ENCODE measurements around the gene ZPLD1. TPM values are rescaled to one million over a fixed set of nuclear protein-coding genes. Genes with fewer than 3 reads are reported as not detected.

The ZPLD1 gene
- total and polyA plus RNA-seq, 5 donors: 0.17 TPM; not detected in 4

DNA sequence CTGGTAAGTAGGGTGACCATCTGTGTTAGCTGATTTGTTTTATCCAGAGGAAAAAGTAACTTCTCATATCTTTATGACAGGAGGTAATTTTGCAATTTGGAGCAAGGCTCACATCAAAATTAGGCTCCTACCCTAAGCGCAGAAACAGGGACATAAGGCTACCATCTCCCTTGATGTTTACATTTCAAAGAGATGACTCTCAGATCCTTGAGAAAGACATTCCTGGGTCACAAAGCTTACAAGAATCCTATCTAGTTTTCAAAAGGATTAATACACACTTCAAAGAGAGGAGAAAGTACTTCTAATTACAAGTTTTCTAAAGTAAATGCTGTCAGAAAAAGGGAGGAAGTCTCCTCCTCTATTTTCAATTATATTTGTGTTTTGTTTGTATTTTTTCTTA is 7.0 kb downstream of the ZPLD1 start:
- 64% methylated on average over 1 of the region's 1 CpG for WGBS
- Histone ChIP-seq H3K27ac (ENCODE audit: low read length) (no peak overlapping the region), H3K4me1 (ENCODE audit: control insufficient read depth, insufficient read depth, low read length) (no peaks in the 10 kb centered on the region), H3K4me3 (ENCODE audit: low read length) (no peak overlapping the region), H3K27me3 (ENCODE audit: control insufficient read depth, insufficient read depth) (no peaks in the 10 kb centered on the region), H3K9me3 (ENCODE audit: control insufficient read depth, low read length) (no peaks in the 10 kb centered on the region)
- no peak for DNase-seq
- intact Hi-C loops (cut with DNase I): no loop called here
- no peak for ATAC-seq

DNA sequence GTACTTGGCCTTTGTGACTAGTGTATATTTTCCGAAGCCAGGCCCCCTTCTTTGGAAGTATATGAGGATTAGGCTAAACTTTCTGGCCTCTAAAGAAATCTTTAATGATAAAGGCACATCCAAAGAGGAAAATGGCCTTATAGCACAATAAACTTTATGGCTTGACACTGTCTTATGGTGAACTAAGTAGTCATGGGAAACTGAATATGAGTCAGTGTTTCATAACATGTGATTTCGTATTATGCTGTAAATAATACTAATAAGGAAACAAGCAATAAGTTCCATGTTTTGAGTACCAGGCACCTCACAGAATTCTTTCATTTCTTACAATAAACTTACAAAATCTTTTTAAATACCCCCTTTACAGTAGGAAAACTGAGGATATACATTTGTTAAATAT is 8.2 kb downstream of the ZPLD1 start:
- intact Hi-C loops (cut with DNase I): no loop called here
- DNase-seq: no peak
- 85% methylated on average over 2 of the region's 2 CpGs for WGBS
- ATAC-seq: no peak
- no peaks in the 10 kb centered on the region for H3K4me1 ChIP-seq (ENCODE audit: control insufficient read depth, insufficient read depth, low read length)
- H3K9me3 ChIP-seq (ENCODE audit: control insufficient read depth, low read length): no peaks in the 10 kb centered on the region
- no peak overlapping the region for H3K4me3 ChIP-seq (ENCODE audit: low read length)
- H3K27ac ChIP-seq (ENCODE audit: low read length): no peak overlapping the region
- no peaks in the 10 kb centered on the region for H3K27me3 ChIP-seq (ENCODE audit: control insufficient read depth, insufficient read depth)

DNA sequence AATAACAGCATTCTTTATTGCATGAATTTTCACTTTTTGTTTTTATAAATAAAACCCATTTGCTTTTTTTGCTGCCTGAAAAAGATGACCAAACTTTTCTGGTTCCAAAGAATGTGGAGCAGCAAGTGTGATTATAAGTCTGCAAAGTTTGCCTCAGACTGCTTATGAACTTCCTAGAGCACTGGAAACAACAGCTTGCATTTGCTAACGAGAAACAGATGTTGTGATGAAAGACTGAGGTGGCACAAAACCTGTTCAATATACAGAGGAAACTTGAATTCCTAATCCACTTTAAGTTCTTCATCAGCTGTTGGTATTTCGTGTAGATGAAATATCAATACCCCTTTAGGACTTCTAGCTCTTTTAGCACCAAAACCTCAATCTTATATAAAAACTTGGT is 9.3 kb downstream of the ZPLD1 start:
- H3K4me3 ChIP-seq (ENCODE audit: low read length): no peak overlapping the region
- no peak overlapping the region for H3K27ac ChIP-seq (ENCODE audit: low read length)
- H3K4me1 ChIP-seq (ENCODE audit: control insufficient read depth, insufficient read depth, low read length): no peaks in the 10 kb centered on the region
- ATAC-seq (no peak), DNase-seq (no peak)
- no peaks in the 10 kb centered on the region for H3K9me3 ChIP-seq (ENCODE audit: control insufficient read depth, low read length)
- intact Hi-C loops (cut with DNase I): no loop called here
- 35% methylated on average over 2 of the region's 2 CpGs for WGBS
- H3K27me3 ChIP-seq (ENCODE audit: control insufficient read depth, insufficient read depth): no peaks in the 10 kb centered on the region

DNA sequence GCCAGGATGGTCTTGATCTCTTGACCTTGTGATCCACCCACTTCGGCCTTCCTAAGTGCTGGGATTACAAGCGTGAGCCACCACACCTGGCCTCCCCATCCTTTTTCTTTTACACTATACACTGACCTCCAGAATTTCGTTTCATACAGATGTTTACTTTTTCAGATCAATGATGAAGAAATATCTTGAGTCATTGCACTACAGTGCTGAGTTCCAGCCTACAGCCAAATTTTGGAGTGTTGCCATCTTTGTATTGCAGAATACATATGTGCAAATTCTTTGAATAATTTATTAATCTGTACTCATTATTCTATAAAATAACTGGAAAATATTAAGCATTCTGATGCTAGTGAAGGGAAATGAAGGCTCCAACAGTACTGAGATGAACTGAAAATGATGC is 12.5 kb downstream of the ZPLD1 start:
- Histone ChIP-seq H3K4me3 (ENCODE audit: low read length) (no peak overlapping the region), H3K9me3 (ENCODE audit: control insufficient read depth, low read length) (no peaks in the 10 kb centered on the region), H3K27me3 (ENCODE audit: control insufficient read depth, insufficient read depth) (no peaks in the 10 kb centered on the region), H3K27ac (ENCODE audit: low read length) (no peak overlapping the region), H3K4me1 (ENCODE audit: control insufficient read depth, insufficient read depth, low read length) (no peaks in the 10 kb centered on the region)
- no peak for DNase-seq
- 79% methylated on average over 3 of the region's 3 CpGs for WGBS
- intact Hi-C loops (cut with DNase I): no loop called here
- no peak for ATAC-seq

DNA sequence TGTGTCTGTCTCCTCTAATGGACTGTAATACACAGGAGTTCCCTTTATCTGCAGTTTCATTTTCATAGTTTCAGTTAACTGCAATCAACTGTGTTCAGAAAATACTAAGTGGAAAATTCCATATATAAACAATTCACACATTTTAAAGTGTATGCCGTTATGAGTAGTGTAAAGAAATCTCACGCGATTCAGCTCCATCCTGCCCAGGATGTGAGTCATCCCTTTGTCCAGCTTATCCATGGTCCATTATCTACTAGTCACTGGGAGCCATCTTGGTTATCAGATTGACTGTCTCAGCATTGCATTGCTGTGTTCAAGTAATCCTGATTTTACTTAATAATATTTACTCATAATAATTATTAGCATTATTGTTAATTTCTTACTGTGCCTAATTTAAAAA is 14.5 kb downstream of the ZPLD1 start:
- ATAC-seq: no peak

DNA sequence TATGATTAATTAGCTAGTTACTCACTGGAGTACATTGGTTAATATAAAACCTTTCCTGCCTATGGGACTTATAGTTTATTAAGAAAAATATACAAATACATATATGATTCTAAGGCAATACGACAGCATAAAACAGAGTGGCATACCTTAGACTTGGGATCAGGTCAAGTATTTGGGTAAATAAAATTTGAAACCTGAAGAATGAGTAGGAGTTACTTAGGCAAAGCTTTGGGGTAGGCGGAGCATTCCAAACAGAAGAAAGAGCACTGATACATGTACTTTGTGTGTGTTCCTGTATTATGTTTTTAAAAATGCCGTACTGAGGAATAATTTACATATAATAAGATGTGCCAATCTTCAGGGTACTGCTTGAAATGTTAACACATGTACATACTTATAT is 15.1 kb downstream of the ZPLD1 start:
- no peaks in the 10 kb centered on the region for H3K27me3 ChIP-seq (ENCODE audit: control insufficient read depth, insufficient read depth)
- H3K4me1 ChIP-seq (ENCODE audit: control insufficient read depth, insufficient read depth, low read length): no peaks in the 10 kb centered on the region
- no peak overlapping the region for H3K4me3 ChIP-seq (ENCODE audit: low read length)
- intact Hi-C loops (cut with DNase I): no loop called here
- WGBS: 92% methylated on average over 3 of the region's 3 CpGs
- H3K27ac ChIP-seq (ENCODE audit: low read length): no peak overlapping the region
- ATAC-seq: no peak
- no peak for DNase-seq
- no peaks in the 10 kb centered on the region for H3K9me3 ChIP-seq (ENCODE audit: control insufficient read depth, low read length)

More for the DNA sequence above, 14.5 kb downstream of the ZPLD1 start:
- H3K9me3 ChIP-seq (ENCODE audit: control insufficient read depth, low read length): no peaks in the 10 kb centered on the region
- intact Hi-C loops (cut with DNase I): no loop called here
- no peaks in the 10 kb centered on the region for H3K27me3 ChIP-seq (ENCODE audit: control insufficient read depth, insufficient read depth)
- no peaks in the 10 kb centered on the region for H3K4me1 ChIP-seq (ENCODE audit: control insufficient read depth, insufficient read depth, low read length)
- DNase-seq: no peak
- H3K27ac ChIP-seq (ENCODE audit: low read length): no peak overlapping the region
- H3K4me3 ChIP-seq (ENCODE audit: low read length): no peak overlapping the region
- WGBS: 56% methylated on average over 3 of the region's 3 CpGs

DNA sequence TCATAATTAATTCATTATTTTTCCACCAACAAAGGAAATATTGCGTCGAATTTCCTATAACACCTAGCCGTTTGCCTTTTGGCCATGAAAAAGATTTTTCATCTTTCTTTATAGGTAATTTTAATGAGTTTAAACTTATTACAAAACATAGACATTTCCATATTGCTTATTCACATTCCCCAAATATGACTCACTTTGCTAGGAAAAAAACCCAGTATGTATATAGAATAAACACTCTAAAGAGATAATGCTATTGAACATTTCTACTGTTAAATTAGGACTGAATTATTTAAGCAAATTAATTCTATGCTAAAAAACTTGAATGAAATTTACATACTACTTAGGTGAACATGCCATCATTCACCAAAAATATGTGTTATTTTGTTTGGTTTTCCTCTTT is 16.2 kb downstream of the ZPLD1 start:
- 94% methylated on average over 3 of the region's 3 CpGs for WGBS

DNA sequence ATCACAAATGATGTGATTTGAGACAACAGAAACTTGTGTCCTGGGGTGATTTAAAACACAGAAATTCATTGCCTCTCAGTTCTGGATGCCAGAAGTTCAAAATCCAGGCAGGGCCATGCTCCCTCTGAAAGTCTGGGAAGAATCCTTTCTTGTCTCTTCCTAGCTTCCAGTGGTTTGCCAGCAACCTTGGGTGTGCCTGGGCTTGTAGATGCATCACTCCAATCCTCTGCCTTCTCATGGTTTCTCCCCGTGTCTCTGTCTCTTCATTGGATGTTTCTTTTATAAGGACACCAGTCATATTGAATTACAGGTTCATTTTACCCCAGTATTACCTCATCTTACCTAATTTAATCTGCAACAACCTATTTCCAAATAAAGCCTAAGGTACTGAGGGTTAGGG is 16.7 kb downstream of the ZPLD1 start:
- no peak overlapping the region for H3K4me3 ChIP-seq (ENCODE audit: low read length)
- no peak overlapping the region for H3K27ac ChIP-seq (ENCODE audit: low read length)
- ATAC-seq (no peak), DNase-seq (no peak)
- no peaks in the 10 kb centered on the region for H3K4me1 ChIP-seq (ENCODE audit: control insufficient read depth, insufficient read depth, low read length)
- H3K9me3 ChIP-seq (ENCODE audit: control insufficient read depth, low read length): no peaks in the 10 kb centered on the region
- no peaks in the 10 kb centered on the region for H3K27me3 ChIP-seq (ENCODE audit: control insufficient read depth, insufficient read depth)
- intact Hi-C loops (cut with DNase I): no loop called here
- 78% methylated on average over 1 of the region's 1 CpG for WGBS

More for the DNA sequence above, 16.2 kb downstream of the ZPLD1 start:
- no peaks in the 10 kb centered on the region for H3K27me3 ChIP-seq (ENCODE audit: control insufficient read depth, insufficient read depth)
- H3K4me1 ChIP-seq (ENCODE audit: control insufficient read depth, insufficient read depth, low read length): no peaks in the 10 kb centered on the region
- intact Hi-C loops (cut with DNase I): no loop called here
- H3K27ac ChIP-seq (ENCODE audit: low read length): no peak overlapping the region
- no peaks in the 10 kb centered on the region for H3K9me3 ChIP-seq (ENCODE audit: control insufficient read depth, low read length)
- no peak for DNase-seq
- H3K4me3 ChIP-seq (ENCODE audit: low read length): no peak overlapping the region
- ATAC-seq: no peak

DNA sequence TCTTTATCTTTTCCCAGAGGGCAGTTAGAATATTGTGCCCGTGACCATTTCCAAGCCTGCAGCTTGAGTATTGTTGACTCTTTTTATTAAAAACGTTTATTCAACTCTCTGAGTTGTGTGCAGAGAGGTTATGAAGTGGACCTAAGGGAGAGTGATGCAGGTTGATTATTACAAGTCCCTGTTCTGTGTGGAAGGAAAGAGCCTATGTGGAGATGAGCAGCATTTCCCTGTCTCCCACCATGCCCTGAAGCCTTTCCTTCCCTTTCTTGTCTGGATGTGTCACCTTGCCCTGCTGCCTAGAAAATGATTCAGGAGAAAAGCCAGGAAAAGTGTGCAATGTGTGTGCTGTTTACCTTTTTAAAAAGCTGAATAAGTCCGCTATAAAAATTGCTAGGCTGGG is 19.4 kb downstream of the ZPLD1 start:
- ATAC-seq (no peak), DNase-seq (no peak)
- H3K4me1 ChIP-seq (ENCODE audit: control insufficient read depth, insufficient read depth, low read length): no peaks in the 10 kb centered on the region
- no peaks in the 10 kb centered on the region for H3K9me3 ChIP-seq (ENCODE audit: control insufficient read depth, low read length)
- no peaks in the 10 kb centered on the region for H3K27me3 ChIP-seq (ENCODE audit: control insufficient read depth, insufficient read depth)
- no peak overlapping the region for H3K27ac ChIP-seq (ENCODE audit: low read length)
- 53% methylated on average over 3 of the region's 3 CpGs for WGBS
- H3K4me3 ChIP-seq (ENCODE audit: low read length): no peak overlapping the region
- intact Hi-C loops (cut with DNase I): no loop called here

DNA sequence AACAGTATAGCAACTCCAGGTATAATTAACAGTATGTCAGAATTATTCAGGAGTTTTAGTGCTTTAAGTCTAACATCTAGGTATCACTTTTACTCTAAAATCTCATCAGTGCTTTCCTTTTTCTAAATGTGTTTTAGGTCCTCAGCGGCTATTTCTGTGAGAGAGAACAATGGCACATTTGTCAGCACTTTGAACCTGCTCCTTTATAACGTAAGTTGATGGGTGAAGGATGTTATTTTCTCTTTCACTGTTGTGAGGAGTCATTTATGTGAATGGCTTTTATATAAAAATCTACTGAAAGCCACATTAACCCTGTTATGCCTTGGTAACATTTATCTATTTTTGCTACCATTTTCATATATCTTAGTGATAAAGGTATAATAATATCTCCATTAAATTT is 22.8 kb downstream of the ZPLD1 start:
- Histone ChIP-seq H3K9me3 (ENCODE audit: control insufficient read depth, low read length) (no peaks in the 10 kb centered on the region), H3K27me3 (ENCODE audit: control insufficient read depth, insufficient read depth) (no peaks in the 10 kb centered on the region), H3K4me1 (ENCODE audit: control insufficient read depth, insufficient read depth, low read length) (no peaks in the 10 kb centered on the region), H3K27ac (ENCODE audit: low read length) (no peak overlapping the region), H3K4me3 (ENCODE audit: low read length) (no peak overlapping the region)
- ATAC-seq: no peak
- intact Hi-C loops (cut with DNase I): no loop called here
- WGBS: 69% methylated on average over 2 of the region's 2 CpGs
- DNase-seq: no peak

DNA sequence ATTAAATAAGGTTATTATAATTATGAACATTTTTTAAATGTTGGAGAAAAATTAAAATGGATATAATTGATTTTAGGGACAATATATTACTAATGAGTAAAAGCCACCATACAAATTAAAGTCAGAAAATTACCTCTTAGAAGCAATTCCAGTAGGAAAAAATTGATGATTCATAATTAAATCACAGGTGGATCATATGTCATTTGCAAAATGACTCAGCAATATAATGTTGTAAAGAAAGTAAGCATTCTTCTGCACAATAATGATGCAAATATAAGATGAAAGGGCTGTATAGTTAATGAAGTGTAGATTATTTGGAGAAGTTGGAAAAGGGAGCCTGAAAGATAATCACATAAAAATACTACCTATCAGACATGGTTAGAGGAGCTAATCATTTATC is 25.8 kb downstream of the ZPLD1 start:
- H3K4me1 ChIP-seq (ENCODE audit: control insufficient read depth, insufficient read depth, low read length): no peaks in the 10 kb centered on the region
- DNase-seq (no peak), ATAC-seq (no peak)
- H3K9me3 ChIP-seq (ENCODE audit: control insufficient read depth, low read length): no peaks in the 10 kb centered on the region
- intact Hi-C loops (cut with DNase I): loop anchor here in 2 of 4 donors (10.0 kb wide), 2 partner anchors 64 to 74 kb away; no protein-coding TSS in a partner anchor
- no peaks in the 10 kb centered on the region for H3K27me3 ChIP-seq (ENCODE audit: control insufficient read depth, insufficient read depth)
- no peak overlapping the region for H3K4me3 ChIP-seq (ENCODE audit: low read length)
- no peak overlapping the region for H3K27ac ChIP-seq (ENCODE audit: low read length)

DNA sequence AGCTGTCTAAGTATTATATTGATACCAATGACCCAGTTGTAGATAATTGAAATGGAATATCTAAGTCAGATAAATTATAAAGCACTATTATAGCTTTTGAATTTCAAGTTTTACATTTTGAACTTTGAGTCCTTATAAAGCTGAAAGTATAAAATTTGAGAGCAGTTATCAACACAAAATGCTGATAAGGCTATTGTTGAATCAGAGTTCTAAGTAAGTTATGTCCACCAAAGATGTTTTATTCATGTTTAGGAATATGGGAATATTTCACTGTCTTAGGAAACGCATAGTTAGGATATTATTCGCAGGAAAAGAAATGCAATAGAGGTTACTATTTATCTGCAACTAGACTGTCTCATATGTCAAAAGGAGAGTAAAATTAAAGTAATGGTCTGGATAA is 29.4 kb downstream of the ZPLD1 start:
- DNase-seq: no peak
- intact Hi-C loops (cut with DNase I): loop anchor here in 2 of 4 donors (10.0 kb wide), 2 partner anchors 61 to 71 kb away; no protein-coding TSS in a partner anchor
- Histone ChIP-seq H3K27ac (ENCODE audit: low read length) (no peak overlapping the region), H3K9me3 (ENCODE audit: control insufficient read depth, low read length) (no peaks in the 10 kb centered on the region), H3K4me1 (ENCODE audit: control insufficient read depth, insufficient read depth, low read length) (no peaks in the 10 kb centered on the region), H3K27me3 (ENCODE audit: control insufficient read depth, insufficient read depth) (no peaks in the 10 kb centered on the region), H3K4me3 (ENCODE audit: low read length) (no peak overlapping the region)
- 96% methylated on average over 2 of the region's 2 CpGs for WGBS
- no peak for ATAC-seq
